ENCODE measurements around the gene MCM9. TPM values are rescaled to one million over a fixed set of nuclear protein-coding genes. Genes with fewer than 3 reads are reported as not detected.
"Not testable (repeated sequence)": the region's sequence is repeated elsewhere in the genome, so short reads cannot be mapped to it uniquely, and the experiment has no call there.

The MCM9 gene
- polyA plus RNA-seq, 1 donor = 18.9 TPM

- Histone ChIP-seq H3K9me3 (ENCODE audit: control insufficient read depth, low read depth, low read length) (no peaks in the 10 kb centered on the region), H3K27ac (ENCODE audit: low read length) (no peak overlapping the region), H3K4me1 (ENCODE audit: control insufficient read depth, insufficient read depth, low read length) (no peaks in the 10 kb centered on the region), H3K4me3 (ENCODE audit: low read length) (no peak overlapping the region), H3K27me3 (ENCODE audit: control insufficient read depth, insufficient read depth, low read length) (no peaks in the 10 kb centered on the region), H3K36me3 (ENCODE audit: control insufficient read depth, insufficient read depth, low read length) (no peaks in the 10 kb centered on the region)
- DNase-seq = no peak
- 92% methylated on average over 2 of the region's 4 CpGs for WGBS (ENCODE audit: insufficient coverage, low lambda C conversion rate)
These were observed 130.9 kb downstream of the MCM9 start for GRCh38 chr6:118804091-118804490.

GRCh38 chr6:118801257-118801656 lies 133.7 kb downstream of the MCM9 start:
- Histone ChIP-seq H3K27ac (ENCODE audit: low read length) (no peak overlapping the region), H3K9me3 (ENCODE audit: control insufficient read depth, low read depth, low read length) (no peaks in the 10 kb centered on the region), H3K36me3 (ENCODE audit: control insufficient read depth, insufficient read depth, low read length) (no peaks in the 10 kb centered on the region), H3K4me1 (ENCODE audit: control insufficient read depth, insufficient read depth, low read length) (no peaks in the 10 kb centered on the region), H3K27me3 (ENCODE audit: control insufficient read depth, insufficient read depth, low read length) (no peaks in the 10 kb centered on the region), H3K4me3 (ENCODE audit: low read length) (no peak overlapping the region)
- no peak for DNase-seq
- WGBS (ENCODE audit: insufficient coverage, low lambda C conversion rate) = 100% methylated on average over 2 of the region's 6 CpGs

GRCh38 chr6:118800394-118801071 lies 134.4 kb downstream of the MCM9 start:
- peak; percentile 61 to 72 for DNase-seq
- Histone ChIP-seq H3K36me3 (ENCODE audit: control insufficient read depth, insufficient read depth, low read length) (no peaks in the 10 kb centered on the region), H3K27me3 (ENCODE audit: control insufficient read depth, insufficient read depth, low read length) (no peaks in the 10 kb centered on the region), H3K27ac (ENCODE audit: low read length) (no peak overlapping the region), H3K4me1 (ENCODE audit: control insufficient read depth, insufficient read depth, low read length) (no peaks in the 10 kb centered on the region), H3K4me3 (ENCODE audit: low read length) (no peak overlapping the region), H3K9me3 (ENCODE audit: control insufficient read depth, low read depth, low read length) (no peaks in the 10 kb centered on the region)
- WGBS (ENCODE audit: insufficient coverage, low lambda C conversion rate) = 0% methylated on average over 1 of the region's 17 CpGs

- no peaks in the 10 kb centered on the region for H3K27me3 ChIP-seq (ENCODE audit: control insufficient read depth, insufficient read depth, low read length)
- H3K9me3 ChIP-seq (ENCODE audit: control insufficient read depth, low read depth, low read length) = no peaks in the 10 kb centered on the region
- no peak for DNase-seq
- H3K4me1 ChIP-seq (ENCODE audit: control insufficient read depth, insufficient read depth, low read length) = no peaks in the 10 kb centered on the region
- H3K27ac ChIP-seq (ENCODE audit: low read length) = no peak overlapping the region
- H3K4me3 ChIP-seq (ENCODE audit: low read length) = no peak overlapping the region
- WGBS (ENCODE audit: insufficient coverage, low lambda C conversion rate) = no CpG with 5 or more reads among the region's 4 CpGs
- no peaks in the 10 kb centered on the region for H3K36me3 ChIP-seq (ENCODE audit: control insufficient read depth, insufficient read depth, low read length)
These were observed 135.1 kb downstream of the MCM9 start for GRCh38 chr6:118799826-118800225.

GRCh38 chr6:118796548-118796947 lies 138.4 kb downstream of the MCM9 start:
- no CpG with 5 or more reads among the region's 9 CpGs for WGBS (ENCODE audit: insufficient coverage, low lambda C conversion rate)
- not testable (repeated sequence) for H3K4me3 ChIP-seq (ENCODE audit: low read length); H3K4me1 ChIP-seq (ENCODE audit: control insufficient read depth, insufficient read depth, low read length); H3K27me3 ChIP-seq (ENCODE audit: control insufficient read depth, insufficient read depth, low read length); H3K36me3 ChIP-seq (ENCODE audit: control insufficient read depth, insufficient read depth, low read length); H3K27ac ChIP-seq (ENCODE audit: low read length); DNase-seq; H3K9me3 ChIP-seq (ENCODE audit: control insufficient read depth, low read depth, low read length)

- H3K27ac ChIP-seq (ENCODE audit: low read length) = no peak overlapping the region
- no peaks in the 10 kb centered on the region for H3K4me1 ChIP-seq (ENCODE audit: control insufficient read depth, insufficient read depth, low read length)
- H3K9me3 ChIP-seq (ENCODE audit: control insufficient read depth, low read depth, low read length) = no peaks in the 10 kb centered on the region
- DNase-seq = no peak
- no peak overlapping the region for H3K4me3 ChIP-seq (ENCODE audit: low read length)
- 100% methylated on average over 1 of the region's 6 CpGs for WGBS (ENCODE audit: insufficient coverage, low lambda C conversion rate)
- no peaks in the 10 kb centered on the region for H3K27me3 ChIP-seq (ENCODE audit: control insufficient read depth, insufficient read depth, low read length)
- no peaks in the 10 kb centered on the region for H3K36me3 ChIP-seq (ENCODE audit: control insufficient read depth, insufficient read depth, low read length)
These were observed 143.5 kb downstream of the MCM9 start for GRCh38 chr6:118791499-118791898.

GRCh38 chr6:118789954-118790353 lies 145.0 kb downstream of the MCM9 start:
- no peak for DNase-seq
- H3K27ac ChIP-seq (ENCODE audit: low read length) = no peak overlapping the region
- H3K9me3 ChIP-seq (ENCODE audit: control insufficient read depth, low read depth, low read length) = no peaks in the 10 kb centered on the region
- WGBS (ENCODE audit: insufficient coverage, low lambda C conversion rate) = 93% methylated on average over 4 of the region's 4 CpGs
- no peaks in the 10 kb centered on the region for H3K27me3 ChIP-seq (ENCODE audit: control insufficient read depth, insufficient read depth, low read length)
- H3K4me3 ChIP-seq (ENCODE audit: low read length) = no peak overlapping the region
- H3K4me1 ChIP-seq (ENCODE audit: control insufficient read depth, insufficient read depth, low read length) = no peaks in the 10 kb centered on the region
- H3K36me3 ChIP-seq (ENCODE audit: control insufficient read depth, insufficient read depth, low read length) = no peaks in the 10 kb centered on the region

- Histone ChIP-seq H3K36me3 (ENCODE audit: control insufficient read depth, insufficient read depth, low read length) (no peaks in the 10 kb centered on the region), H3K27ac (ENCODE audit: low read length) (no peak overlapping the region), H3K9me3 (ENCODE audit: control insufficient read depth, low read depth, low read length) (no peaks in the 10 kb centered on the region), H3K27me3 (ENCODE audit: control insufficient read depth, insufficient read depth, low read length) (no peaks in the 10 kb centered on the region), H3K4me3 (ENCODE audit: low read length) (no peak overlapping the region), H3K4me1 (ENCODE audit: control insufficient read depth, insufficient read depth, low read length) (no peaks in the 10 kb centered on the region)
- WGBS (ENCODE audit: insufficient coverage, low lambda C conversion rate) = 100% methylated on average over 2 of the region's 5 CpGs
- no peak for DNase-seq
These were observed 145.5 kb downstream of the MCM9 start for GRCh38 chr6:118789419-118789818.

- no peak for DNase-seq
- no CpG with 5 or more reads among the region's 4 CpGs for WGBS (ENCODE audit: insufficient coverage, low lambda C conversion rate)
- Histone ChIP-seq H3K27me3 (ENCODE audit: control insufficient read depth, insufficient read depth, low read length) (no peaks in the 10 kb centered on the region), H3K27ac (ENCODE audit: low read length) (no peak overlapping the region), H3K36me3 (ENCODE audit: control insufficient read depth, insufficient read depth, low read length) (no peaks in the 10 kb centered on the region), H3K4me1 (ENCODE audit: control insufficient read depth, insufficient read depth, low read length) (no peaks in the 10 kb centered on the region), H3K4me3 (ENCODE audit: low read length) (no peak overlapping the region), H3K9me3 (ENCODE audit: control insufficient read depth, low read depth, low read length) (no peaks in the 10 kb centered on the region)
These were observed 146.3 kb downstream of the MCM9 start for GRCh38 chr6:118788702-118789101.

GRCh38 chr6:118787724-118788423 lies 147.1 kb downstream of the MCM9 start:
- Histone ChIP-seq H3K9me3 (ENCODE audit: control insufficient read depth, low read depth, low read length) (no peaks in the 10 kb centered on the region), H3K36me3 (ENCODE audit: control insufficient read depth, insufficient read depth, low read length) (no peaks in the 10 kb centered on the region), H3K27ac (ENCODE audit: low read length) (no peak overlapping the region), H3K4me1 (ENCODE audit: control insufficient read depth, insufficient read depth, low read length) (no peaks in the 10 kb centered on the region), H3K4me3 (ENCODE audit: low read length) (no peak overlapping the region), H3K27me3 (ENCODE audit: control insufficient read depth, insufficient read depth, low read length) (no peaks in the 10 kb centered on the region)
- WGBS (ENCODE audit: insufficient coverage, low lambda C conversion rate) = no CpG with 5 or more reads among the region's 6 CpGs
- DNase-seq = peak in 1 of 2 donors; percentile 9

Data from large intestine (tissue), 3 donors.